Left hindlimb (tissue), 1 donor: ENCODE results near the gene KPNA6.

ENCODE experiments used
- DNase-seq: peaks from one replicate; pipeline ENCODE4 v3.0.0-alpha.2; 2018

KPNA6 gene

DNA sequence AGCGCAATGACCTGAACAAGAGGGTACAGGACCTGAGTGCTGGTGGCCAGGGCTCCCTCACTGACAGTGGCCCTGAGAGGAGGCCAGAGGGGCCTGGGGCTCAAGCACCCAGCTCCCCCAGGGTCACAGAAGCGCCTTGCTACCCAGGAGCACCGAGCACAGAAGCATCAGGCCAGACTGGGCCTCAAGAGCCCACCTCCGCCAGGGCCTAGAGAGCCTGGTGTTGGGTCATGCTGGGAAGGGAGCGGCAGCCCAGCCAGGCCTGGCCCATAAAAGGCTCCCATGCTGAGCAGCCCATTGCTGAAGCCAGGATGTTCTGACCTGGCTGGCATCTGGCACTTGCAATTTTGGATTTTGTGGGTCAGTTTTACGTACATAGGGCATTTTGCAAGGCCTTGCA, 87.1 kb downstream of the KPNA6 start:
- DNase-seq: no peak

DNA sequence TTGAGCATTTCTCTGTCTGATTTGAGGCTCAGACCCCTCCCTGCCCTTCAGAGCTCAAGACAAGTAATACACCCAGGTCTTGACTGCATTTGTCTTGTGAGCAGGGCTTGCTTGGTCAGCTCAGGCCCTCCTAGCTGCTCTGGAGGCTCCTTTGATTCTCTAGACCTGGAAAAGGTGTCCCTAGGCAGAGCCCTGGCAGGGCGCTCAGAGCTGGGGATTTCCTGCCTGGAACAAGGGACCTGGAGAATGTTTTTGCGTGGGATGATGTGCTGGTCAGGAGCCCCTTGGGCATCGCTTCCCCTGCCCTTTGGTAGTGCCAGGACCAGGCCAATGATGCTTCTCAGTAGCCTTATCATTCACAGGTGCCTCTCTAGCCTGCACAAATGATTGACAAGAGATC, 87.7 kb downstream of the KPNA6 start:
- no peak for DNase-seq

DNA sequence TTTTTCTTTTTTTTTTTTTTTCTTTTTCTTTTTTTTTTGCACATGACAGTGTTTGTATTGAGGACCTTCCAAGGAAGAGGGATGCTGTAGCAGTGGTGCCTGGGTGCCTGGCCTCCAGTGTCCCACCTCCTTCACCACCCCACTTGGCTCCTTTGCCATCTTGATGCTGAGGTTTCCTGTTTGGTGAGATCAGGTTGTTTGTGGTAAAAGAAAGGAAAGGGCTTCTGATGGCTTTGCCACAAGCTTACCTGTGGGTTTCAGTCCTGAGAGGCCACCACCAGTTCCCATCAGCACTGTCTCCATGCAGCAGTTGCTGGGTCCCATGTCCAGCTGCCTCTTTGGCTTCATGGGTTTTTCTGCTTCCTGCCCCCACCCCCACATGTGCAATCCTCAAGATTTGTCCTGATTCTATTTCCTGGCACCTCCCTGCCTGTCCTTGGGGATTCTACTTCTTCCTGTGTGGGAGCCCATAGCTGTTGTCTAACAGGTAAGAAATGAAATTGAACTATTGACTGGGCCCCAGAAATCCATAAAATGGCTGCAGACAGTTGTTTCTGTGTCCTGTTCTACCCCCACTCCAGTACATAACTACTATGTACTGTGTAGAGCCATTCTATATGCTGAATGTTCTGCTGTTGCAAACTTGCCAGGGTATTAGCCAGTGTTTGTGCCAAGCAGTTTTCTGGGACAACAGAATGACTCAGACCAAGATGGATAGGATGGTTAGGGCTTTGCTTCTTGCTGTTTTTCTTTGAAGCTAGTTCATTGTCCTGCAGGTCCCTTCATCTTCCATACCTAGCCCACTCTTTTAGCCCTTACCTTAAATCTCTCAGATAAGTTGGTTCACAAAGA, 88.3 kb downstream of the KPNA6 start:
- no peak for DNase-seq

DNA sequence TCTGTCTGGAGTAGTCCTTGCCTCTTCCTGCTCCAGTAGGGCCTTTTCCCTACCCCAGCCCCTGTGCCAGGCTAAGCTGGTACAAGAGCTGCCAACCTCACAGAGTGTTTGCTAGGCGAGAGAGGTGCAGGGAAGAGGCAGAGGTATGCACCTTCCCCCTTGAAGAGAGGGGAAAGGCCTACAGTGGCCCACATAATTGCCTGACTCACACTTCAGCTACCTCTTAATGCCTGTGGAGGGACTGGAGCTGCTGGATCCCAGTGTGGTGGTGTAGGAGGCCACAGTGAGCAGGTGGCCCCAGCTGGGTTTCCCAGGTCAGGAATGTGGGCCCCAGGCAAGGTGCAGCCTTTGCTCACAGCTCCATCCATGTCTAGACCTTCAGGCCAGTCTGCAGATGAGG, 89.2 kb downstream of the KPNA6 start:
- no peak for DNase-seq

DNA sequence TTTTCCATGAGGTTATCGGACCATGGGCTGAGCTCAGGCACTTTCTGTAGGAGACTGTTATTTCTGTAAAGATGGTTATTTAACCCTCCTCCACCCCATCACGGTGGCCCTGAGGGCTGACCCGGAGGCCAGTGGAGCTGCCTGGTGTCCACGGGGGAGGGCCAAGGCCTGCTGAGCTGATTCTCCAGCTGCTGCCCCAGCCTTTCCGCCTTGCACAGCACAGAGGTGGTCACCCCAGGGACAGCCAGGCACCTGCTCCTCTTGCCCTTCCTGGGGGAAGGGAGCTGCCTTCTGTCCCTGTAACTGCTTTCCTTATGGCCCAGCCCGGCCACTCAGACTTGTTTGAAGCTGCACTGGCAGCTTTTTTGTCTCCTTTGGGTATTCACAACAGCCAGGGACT, 90.0 kb downstream of the KPNA6 start:
- DNase-seq: no peak

DNA sequence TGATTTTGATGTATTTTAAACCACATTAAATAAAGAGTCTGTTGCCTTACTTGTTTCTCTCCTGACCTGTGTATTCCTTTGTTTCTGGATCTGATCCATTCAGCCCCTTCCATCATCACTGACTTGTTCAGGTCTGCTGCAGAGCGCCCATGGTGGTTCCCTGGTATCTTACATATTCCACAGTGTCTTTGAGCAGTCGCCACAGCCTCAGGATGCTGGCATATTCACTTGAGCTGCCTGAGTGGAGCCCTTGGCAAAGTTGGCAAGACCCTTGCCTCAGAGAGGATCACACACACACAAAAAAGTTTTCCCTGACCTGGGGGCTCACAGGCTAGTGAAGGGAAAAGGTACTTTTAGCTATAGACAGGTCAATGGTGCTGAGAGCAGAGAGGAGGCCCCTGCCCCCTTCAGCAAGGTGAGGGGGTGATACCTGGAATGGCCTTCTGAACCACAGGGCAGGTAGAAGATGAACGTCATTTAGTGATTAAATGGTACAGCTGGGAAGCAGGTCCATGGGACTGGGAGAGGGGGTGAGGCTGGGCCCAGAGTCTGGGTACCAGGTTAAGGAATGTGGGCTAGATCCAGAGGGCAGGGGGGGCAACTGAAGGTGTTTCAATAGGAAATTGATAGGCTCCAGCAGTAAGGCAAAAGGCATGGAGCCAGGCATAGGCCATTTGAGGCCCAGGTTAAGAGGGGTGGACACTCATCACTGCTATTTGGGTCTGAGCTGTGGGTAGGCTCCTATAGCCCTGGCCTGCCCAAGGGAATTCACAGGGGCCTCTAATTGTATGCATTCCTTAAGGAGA, 90.6 kb downstream of the KPNA6 start:
- no peak for DNase-seq

DNA sequence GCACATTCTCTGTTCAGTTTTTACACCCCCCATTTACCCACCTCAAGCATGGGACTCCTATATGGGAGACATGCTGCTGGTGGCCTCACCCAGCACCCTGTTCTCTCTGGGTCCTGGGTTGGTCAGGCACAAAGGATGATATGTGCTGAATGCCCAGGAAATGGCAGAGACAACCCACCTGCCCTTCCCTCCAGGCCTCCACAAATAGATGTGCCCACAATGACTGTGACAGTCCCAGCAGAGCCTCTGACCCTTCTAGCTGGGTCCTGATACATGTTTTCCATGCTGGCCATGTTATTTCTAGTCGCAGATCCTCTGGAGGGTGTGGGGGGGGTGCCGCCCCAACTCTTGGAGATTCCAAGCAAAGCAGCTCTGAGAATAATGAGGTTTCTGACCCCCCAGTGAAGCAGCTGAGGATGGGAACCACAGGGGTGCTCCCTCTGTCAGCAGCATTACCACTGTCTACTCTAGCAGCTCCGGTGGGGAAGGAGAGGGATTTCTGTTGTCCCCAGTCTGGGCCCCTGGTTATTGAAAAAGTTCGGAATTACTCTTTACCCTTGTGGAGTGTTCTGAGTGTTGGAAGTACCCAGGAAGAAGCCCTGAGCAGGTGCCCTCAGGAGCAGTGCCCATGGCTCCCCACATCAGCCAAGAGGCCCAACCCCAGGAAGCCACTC, 91.3 kb downstream of the KPNA6 start:
- DNase-seq: no peak

DNA sequence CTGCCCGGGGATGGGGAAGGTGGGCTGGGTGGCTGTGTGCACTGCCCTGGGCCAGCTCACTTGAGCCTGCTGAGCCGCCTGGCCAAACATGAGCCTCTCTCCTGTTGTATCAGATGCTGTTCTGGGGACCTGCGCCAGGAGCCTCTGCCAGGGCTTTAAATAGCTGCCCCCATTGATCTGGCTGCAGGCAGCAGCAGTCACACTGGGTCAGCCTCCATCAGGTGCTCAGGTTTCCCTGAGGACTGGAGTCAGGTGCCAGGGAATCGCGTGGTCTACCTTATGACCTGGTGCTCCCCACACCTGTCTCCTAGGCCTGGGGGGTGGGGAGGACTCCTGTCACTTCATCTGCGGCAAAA, 91.8 kb downstream of the KPNA6 start:
- peak; percentile 53 for DNase-seq

DNA sequence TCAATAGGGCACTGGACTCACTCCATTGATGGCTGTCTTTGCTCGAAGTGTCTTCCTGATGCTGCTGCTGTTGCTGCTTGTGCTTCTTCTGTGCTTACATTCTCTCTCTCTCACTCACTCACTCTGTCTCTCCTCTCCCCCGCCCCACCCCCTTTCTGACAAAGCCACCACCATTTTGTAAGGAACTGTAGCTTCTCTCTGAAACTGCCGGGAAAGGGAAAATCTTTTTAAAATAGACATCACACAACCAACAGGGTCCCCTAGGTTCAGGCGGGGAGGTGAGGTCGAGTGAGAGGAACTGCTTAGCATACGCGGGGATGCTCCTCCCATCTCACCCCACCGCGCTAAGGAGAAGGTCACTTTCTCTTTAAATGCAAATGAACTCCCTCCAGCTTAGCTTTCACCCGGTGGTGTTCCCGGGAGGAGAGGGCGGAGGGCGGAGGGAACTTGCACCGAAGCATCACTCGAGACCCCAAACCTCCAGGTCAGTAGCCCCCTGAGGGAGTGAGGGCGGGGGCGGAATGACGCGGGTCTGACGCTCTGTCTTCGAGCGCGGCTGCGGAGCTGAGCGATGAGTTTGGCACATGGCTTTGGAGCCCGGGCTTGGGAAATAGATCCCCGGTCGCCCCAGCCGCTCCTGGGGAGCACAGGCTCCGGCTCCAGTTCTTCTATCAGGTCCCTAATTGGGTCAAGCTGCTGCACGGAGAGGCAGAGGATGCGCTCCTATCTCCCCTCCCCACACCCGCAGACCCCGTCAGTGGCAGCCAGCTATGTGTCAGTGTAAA, 92.6 kb downstream of the KPNA6 start, which contains the start of gene CCDC28B:
Gene CCDC28B (plus strand): TSS at position 370 of the 785 bp plus-strand sequence. CDS start 1,341 bp downstream, outside the sequence.
- DNase-seq: peak; percentile 86

DNA sequence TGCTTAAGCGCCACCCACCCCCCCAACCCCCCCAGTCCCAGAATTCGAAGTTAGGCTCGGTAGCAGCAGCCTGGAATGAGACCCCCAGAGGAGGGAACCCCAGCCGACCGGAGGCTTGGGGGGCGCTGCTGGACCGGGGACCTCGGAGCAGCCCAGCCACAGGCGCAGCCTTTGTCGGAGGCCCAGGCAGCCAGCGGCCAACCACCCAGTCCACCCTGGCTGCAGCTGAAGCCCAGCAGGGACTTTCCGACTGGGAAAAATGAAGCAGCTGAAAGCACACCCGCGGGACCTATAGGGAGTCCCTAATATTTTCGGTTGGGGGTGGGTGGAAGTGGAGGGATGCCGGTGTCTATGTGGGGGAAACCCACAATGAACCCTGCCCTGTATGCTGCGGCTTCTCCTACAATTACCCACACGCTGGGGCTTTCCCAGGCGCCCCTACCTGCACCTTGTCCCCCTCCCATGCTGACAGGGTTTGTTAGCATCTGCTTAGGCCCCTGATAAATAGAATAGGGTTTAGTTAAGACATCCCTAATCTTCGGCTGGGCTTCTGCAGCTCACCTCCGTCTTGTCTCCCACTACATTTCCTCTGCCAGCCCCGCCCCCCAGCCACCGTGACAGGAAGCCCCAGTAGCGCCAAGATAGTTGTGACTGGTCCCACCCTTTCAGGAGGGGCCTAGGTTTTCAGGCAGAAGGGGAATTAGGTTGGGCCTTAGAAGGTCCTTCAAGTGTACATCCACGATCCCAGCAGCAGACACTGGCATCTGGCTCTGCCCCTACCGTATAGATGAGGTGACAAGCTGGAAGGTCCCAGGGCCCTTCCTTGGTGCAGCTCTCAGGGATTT, 93.4 kb downstream of the KPNA6 start:
- DNase-seq: peak; percentile 78

DNA sequence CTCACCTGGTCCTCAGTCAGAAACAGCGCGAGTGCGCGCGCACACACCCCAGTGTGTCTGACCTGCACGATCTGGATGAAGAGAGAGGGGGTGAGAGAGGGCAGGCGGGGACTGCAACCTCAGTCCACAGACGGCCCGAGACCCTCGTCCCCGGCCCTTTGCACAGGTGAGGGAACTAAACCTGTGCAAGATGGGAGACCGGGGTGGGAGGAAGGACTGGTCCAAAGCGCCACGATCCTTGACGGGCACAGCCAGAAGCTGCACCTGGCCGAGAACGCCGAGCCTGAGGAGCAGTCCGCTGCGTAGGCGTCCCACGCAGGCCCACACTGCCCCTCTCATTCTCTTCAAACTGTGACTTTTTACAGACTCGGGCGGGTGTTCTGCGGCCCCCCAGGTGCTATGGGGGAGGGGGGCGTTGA, 97.1 kb downstream of the KPNA6 start:
- no peak for DNase-seq

DNA sequence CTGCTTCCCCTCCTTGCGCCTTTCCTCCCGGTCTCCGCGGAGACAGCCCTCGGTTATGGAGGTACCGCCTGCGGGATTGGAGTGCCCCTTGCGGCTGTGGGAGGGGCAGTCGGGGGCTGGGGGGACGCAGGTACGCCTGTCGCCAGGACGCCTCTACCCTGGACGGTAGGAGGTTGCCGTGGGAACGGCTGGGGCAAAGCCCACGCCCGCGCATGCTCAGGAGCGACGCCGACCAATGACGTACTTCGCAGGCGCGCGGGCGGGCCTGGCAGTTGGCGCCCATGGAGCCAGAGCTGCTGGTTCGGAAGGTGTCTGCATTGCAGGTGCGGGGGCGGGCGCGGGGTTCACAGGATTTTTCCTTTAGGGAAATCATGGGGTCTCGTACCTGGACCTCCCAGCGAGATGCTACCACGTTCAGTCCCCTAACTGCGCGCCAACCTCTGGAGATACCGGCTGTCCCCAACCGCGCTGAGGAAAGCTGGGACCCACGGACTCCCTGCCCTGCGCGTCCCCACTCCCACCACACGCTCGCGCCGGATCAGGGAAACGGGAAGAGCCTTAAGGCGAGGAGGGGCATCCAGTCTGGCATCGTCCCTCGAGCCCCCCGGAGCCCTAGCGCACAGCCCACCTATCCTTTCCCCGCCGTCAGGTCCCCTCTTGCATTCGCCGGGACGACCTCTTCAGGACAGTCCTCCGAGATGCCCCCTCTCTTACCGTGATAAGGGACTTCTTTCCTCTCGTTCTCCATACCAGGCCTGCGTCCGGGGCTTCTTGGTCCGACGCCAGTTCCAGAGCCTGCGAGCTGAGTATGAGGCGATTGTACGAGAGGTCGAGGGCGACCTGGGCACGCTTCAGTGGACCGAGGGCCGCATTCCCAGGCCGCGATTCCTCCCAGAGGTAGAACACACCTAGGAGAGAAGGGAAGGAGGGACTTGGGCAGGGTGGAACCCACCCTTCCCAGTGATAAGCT, 97.8 kb downstream of the KPNA6 start, which contains the start of gene IQCC:
Gene IQCC (plus strand): TSS at position 271 of the 970 bp plus-strand sequence. CDS start 11 bp downstream, at position 282.
- peak; percentile 90 for DNase-seq

DNA sequence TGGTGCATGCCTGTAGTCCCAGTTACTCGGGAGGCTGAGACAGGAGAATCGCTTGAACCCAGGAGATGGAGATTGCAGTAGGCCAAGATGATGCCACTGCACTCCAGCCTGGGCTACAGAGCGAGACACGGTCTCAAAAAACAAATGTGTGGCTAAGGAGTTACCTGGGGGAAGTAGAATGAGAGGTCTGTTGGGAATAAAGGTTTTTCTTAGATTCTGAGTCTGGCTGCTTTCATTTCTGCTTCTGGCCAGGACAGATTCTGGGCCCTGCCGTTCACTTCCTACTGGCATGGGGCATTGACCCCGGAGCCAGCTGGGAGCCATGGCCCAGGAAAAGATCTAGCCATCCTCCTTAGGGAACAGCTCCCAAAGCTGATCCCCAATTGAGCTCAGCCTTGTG, 100.6 kb downstream of the KPNA6 start:
- DNase-seq: no peak

DNA sequence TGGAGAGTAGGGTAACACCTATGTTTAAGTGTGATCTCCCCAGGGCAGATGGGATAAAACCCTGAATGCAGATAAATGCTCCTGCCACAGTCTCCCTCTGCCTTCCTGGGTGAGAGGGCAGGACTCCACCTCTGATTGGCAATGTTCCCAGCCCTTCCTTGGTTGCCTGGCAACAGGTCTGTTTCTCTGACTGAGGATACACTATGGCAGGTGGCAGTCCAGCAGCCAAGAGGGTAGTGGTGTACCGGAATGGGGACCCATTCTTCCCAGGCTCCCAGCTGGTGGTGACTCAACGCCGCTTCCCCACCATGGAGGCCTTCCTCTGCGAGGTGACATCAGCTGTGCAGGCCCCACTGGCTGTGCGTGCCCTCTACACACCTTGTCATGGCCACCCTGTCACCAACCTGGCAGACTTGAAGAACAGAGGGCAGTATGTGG, 101.1 kb downstream of the KPNA6 start, which contains the start of gene DCDC2B:
Gene DCDC2B (plus strand): TSS at position 199 of the 438 bp plus-strand sequence. CDS start 5 bp downstream, at position 204.
- DNase-seq: peak; percentile 54

DNA sequence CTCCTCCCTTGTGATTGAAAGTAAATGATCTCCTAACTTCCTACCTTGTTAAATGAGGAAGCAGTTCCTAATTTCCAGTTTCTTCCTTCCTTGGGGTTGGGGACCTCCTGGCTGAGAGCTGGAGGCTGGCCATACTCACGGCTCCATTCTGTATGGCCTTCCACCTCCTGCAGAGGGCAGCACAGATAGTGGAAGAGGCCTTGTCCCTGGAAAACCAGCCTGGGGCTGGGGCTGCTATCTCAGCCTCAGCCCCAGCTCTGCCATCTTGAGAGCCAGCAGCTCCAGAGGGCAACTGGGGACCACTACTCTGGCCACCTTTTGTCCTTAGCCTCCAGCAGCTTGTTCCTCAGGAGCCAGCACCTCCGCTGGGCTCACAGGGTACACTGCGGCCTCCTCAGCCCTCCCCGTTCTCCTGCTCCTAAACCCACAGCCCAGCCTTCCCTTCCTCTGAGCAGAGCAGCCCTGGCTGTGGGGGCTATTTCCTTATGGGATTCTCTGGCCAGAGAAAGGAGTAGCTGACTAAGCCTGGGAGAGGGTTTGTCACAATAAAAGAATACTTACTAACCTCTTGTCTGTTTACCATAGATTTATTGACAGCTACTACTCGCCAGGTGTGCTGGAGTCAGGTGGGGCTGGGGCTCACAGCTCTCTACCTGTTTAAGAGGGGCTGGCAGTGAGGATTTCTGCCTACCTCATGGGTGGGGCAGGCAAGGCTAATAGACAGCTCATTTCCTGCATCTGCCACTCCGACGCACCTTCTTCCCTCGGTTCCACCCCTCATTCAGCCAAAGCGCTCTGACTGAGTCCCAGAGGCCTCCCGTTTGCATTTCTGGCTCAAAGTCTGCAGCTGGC, 108.0 kb downstream of the KPNA6 start:
- no peak for DNase-seq

DNA sequence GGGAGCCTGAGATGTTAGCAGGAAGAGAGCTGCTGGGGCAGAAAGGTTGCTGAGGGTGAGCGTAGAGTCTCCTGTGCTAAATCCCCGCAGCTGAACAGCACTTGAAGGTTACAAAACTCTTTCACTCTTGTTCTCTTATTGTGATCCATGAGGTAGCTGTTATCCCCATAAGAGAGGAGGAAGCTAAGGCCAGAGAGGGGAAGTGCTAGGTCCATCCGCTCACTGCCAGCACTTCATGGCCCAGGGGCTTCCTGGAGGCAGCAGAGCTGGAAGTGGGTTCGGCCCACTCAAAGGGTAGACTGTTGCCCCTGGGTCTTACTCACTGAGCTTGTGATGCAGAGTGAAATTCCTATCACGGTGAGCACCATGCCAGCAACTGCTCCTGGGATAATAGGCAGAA, 108.7 kb downstream of the KPNA6 start:
- no peak for DNase-seq

DNA sequence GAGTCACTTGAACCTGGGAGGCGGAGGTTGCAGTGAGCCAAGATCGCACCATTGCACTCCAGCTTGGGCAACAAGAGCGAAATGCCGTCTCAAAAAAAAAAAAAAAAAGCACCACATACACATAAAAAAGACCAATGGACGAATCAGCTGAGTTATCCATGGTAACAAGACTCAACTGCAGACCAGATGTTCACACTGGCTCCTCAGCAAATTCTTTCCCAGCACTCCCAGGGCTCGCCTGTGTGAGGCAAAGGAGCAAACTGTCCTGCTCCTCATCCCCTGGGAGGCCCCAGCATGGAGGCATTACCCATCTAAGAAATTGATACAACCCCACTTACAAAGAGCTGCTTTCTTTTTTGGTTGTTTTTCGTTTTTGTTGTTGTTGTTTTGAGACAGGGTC, 111.2 kb downstream of the KPNA6 start:
- no peak for DNase-seq

DNA sequence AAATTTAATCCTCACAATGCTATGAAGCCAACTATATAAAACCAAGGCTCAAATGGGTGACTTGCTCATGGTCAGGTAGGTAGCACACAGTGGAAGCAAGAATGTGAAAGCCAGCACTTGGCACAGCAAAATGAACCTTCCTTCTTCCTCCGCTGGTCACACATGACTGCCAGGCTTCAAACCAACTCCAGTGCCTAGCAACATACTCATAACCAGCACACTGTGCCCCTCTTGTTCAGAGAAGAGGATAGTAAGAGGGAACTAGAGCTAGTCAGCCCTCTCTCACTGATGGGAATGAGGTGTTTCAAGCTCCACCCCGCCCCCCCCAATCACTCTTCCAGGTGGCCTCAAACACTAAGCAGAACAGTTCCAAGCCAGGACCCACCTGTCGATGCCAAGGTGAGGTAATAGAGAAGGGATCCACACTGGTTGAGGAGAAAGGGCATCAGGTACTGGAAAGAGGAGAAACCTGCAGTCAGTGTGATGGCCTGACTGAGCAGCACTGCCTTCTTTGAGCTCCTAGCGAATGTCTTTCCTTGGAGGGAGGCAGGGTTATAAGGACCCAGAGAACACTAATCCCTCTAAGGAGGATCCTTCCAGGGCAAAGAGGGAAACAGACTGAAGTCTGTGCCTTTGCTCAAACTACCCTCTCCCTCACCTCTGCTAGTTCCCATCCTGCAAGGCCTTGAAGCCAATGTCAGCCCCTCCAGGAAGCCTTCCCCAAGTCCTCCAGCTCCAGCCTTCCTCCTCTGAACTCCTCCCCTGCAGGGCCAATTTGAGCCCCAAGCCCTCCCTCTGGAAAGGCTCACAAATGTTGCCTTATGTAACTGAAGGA, 113.1 kb downstream of the KPNA6 start:
- DNase-seq: no peak
